ENCODE data around the gene RFLNA. TPM values are rescaled to one million over a fixed set of nuclear protein-coding genes. Genes with fewer than 3 reads are reported as not detected.

RFLNA gene
- total RNA-seq, 4 donors from 2014 or later: 0.15 to 1.1 (median 0.23) TPM

DNA sequence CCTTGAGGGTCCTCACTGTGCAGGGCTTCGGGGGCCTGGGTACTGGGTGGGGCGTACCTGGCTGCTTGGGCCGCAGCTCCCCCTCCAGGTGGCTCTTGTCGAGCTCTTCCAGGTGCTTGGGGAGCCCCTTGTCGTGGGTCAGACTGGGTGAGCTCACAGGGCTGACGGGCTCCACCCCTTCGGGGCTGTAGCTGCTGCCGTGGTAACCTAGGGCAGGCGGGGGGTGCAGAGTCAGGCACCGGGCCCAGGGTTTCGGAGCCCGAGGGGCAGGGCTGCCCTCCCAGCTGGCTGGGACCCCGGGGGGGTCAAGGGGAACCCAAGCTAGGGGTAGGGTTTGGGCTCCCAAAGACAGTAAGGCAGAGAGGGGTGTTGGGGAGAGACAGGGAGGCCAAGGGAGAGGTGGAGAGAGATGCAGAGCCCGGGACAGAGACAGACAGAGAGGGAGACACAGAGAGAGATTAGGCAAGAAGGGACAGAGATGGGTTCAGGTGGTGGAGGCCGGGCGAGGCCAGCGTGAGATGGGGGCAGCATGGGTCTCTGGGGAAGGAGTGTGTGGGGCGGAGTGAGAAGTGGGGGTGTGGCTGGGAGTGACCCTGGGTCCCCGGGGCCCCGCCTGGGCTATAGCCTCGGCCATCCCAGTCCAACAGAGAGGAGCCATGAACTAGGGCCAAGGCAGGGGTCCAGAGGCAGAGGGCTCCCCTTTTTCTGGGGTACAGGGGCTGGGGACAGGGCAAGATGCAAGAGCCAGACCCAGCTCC is 40.7 kb downstream of the RFLNA start:
- intact Hi-C loops (cut with DNase I; ENCODE audit: low total_unique reads): no loop called here

DNA sequence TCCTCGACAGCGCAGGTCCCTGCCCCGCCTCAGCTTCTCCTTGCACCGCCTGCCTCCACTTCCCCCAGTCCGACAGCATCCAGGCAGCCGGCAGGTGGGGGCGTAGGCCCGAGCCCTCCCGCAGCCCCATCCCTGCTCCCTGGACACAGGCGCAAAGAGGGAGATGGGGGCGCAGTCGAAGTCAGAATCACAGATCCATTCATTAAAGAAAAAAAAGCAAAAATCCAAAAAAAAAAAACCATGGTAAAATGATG is 41.2 kb downstream of the RFLNA start:
- intact Hi-C loops (cut with DNase I; ENCODE audit: low total_unique reads) (no loop called here), in situ Hi-C loops (cut with MboI; ENCODE audit: low sequenced_read_pairs in 4 of 4) (no loop called here)
- Histone ChIP-seq H3K36me3 (peaks cover 0 to 86% of the 10 kb centered on the region in 2 donors), H3K4me1 (no peaks in the 10 kb centered on the region), H3K27me3 (no peaks in the 10 kb centered on the region), H3K4me3 (no peak overlapping the region), H3K27ac (no peak overlapping the region), H3K9me3 (no peaks in the 10 kb centered on the region)
- TF ChIP-seq, protein P1, sequence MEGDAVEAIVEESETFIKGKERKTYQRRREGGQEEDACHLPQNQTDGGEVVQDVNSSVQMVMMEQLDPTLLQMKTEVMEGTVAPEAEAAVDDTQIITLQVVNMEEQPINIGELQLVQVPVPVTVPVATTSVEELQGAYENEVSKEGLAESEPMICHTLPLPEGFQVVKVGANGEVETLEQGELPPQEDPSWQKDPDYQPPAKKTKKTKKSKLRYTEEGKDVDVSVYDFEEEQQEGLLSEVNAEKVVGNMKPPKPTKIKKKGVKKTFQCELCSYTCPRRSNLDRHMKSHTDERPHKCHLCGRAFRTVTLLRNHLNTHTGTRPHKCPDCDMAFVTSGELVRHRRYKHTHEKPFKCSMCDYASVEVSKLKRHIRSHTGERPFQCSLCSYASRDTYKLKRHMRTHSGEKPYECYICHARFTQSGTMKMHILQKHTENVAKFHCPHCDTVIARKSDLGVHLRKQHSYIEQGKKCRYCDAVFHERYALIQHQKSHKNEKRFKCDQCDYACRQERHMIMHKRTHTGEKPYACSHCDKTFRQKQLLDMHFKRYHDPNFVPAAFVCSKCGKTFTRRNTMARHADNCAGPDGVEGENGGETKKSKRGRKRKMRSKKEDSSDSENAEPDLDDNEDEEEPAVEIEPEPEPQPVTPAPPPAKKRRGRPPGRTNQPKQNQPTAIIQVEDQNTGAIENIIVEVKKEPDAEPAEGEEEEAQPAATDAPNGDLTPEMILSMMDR (IDR thresholded peaks at IDR 0.05 in 4 of 5, conservative IDR thresholded peaks at IDR 0.05 in 1 of 5): no peak
- TF ChIP-seq POLR2A (IDR thresholded peaks at IDR 0.05): no peak
- ATAC-seq (no peak), DNase-seq (no peak)

More for the DNA sequence above, 40.7 kb downstream of the RFLNA start:
- Histone ChIP-seq H3K36me3 (peaks cover 0 to 85% of the 10 kb centered on the region in 2 donors), H3K27ac (peak overlapping the region; percentile 14 to 34 (median 21)), H3K27me3 (no peaks in the 10 kb centered on the region), H3K4me1 (no peaks in the 10 kb centered on the region), H3K4me3 (no peak overlapping the region), H3K9me3 (no peaks in the 10 kb centered on the region)
- in situ Hi-C loops (cut with MboI; ENCODE audit: low sequenced_read_pairs in 4 of 4): no loop called here
- TF ChIP-seq, protein P1 (IDR thresholded peaks at IDR 0.05 in 4 of 5, conservative IDR thresholded peaks at IDR 0.05 in 1 of 5): no peak
- TF ChIP-seq POLR2A (IDR thresholded peaks at IDR 0.05): no peak
- no peak for DNase-seq
- no peak for ATAC-seq

DNA sequence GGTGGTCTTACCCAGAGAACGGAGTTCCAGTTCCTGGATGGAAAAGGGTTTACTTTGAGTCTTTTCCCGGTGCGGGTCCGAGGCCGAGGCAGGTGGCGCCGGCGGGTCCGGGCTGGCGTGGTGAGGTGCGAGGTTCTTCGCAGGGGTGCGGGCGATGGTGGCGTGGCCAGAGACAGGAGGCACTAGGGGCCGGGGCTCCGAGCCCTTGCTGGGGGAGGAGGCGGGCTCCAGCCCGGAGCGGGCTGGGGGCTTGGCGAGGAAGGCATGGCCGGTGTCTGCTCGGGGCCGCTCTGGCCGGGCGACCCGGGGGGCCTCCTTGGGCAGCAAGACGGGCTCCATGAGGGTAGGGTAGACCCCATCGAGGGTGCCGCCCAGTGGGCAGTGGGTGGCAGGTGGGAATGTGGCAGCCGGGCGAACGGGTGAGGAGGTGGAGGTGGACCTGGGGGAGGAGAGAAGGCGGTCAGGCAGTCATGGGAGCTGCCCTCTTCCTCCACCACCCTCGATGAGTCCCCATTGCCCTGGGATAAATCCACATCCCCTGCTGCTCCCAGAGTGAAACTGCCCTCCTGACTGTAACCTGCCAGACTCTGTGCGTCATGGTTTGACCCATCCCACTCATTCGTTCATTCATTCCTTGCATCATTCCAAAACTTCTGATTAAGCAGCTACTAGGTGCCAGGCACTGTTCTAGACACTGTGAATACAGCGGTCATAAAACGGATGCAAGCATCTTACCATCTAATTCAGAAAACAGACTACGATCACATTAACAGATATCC is 42.0 kb downstream of the RFLNA start:
- Histone ChIP-seq H3K27me3 (no peaks in the 10 kb centered on the region), H3K4me1 (no peaks in the 10 kb centered on the region), H3K9me3 (no peaks in the 10 kb centered on the region), H3K4me3 (no peak overlapping the region), H3K27ac (no peak overlapping the region), H3K36me3 (peaks cover 0 to 85% of the 10 kb centered on the region in 2 donors)
- in situ Hi-C loops (cut with MboI; ENCODE audit: low sequenced_read_pairs in 4 of 4) (no loop called here), intact Hi-C loops (cut with DNase I; ENCODE audit: low total_unique reads) (no loop called here)
- no peak for ATAC-seq
- no peak for TF ChIP-seq POLR2A (IDR thresholded peaks at IDR 0.05)
- TF ChIP-seq, protein P1 (IDR thresholded peaks at IDR 0.05 in 4 of 5, conservative IDR thresholded peaks at IDR 0.05 in 1 of 5): no peak
- DNase-seq: no peak

DNA sequence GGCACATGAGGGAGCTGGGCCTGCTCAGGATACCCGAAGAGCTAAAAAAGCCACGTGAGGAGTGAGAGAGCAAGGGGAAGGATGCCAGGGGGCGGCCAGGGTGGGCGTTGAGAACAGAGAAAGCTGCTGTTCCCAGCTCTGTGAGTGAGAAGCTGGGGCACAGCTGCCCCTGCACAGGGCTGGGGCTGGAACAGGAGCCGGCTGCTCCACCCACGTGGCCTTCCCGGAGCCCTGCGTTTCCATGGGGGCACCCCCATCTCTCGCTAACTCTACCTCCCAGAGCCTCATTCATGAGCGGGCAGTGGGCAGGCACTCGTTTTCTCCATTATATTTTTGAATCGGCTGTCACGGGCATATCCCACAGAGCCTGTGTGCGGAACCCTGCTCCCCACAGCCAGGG is 42.7 kb downstream of the RFLNA start:
- in situ Hi-C loops (cut with MboI; ENCODE audit: low sequenced_read_pairs in 4 of 4): no loop called here

More for the DNA sequence above, 42.7 kb downstream of the RFLNA start:
- intact Hi-C loops (cut with DNase I; ENCODE audit: low total_unique reads): no loop called here
- H3K36me3 ChIP-seq: peaks cover 0 to 83% of the 10 kb centered on the region in 2 donors
- no peak for ATAC-seq
- no peaks in the 10 kb centered on the region for H3K9me3 ChIP-seq
- no peaks in the 10 kb centered on the region for H3K27me3 ChIP-seq
- no peaks in the 10 kb centered on the region for H3K4me1 ChIP-seq
- H3K27ac ChIP-seq: no peak overlapping the region
- no peak for DNase-seq
- no peak overlapping the region for H3K4me3 ChIP-seq
- TF ChIP-seq, protein P1 (IDR thresholded peaks at IDR 0.05 in 4 of 5, conservative IDR thresholded peaks at IDR 0.05 in 1 of 5): no peak
- no peak for TF ChIP-seq POLR2A (IDR thresholded peaks at IDR 0.05)
